HUES64 (cell line): ENCODE results near the gene FBP2.
"Not testable (repeated sequence)": the region's sequence is repeated elsewhere in the genome, so short reads cannot be mapped to it uniquely, and the experiment has no call there.

Source experiments
- H3K27ac ChIP-seq: 2 replicates; pipeline ENCODE4 v1.7.0; 2013; ENCODE audit warnings: low read depth, low read length, inconsistent platforms
- H3K27me3 ChIP-seq: 2 replicates; pipeline ENCODE4 v1.6.1; 2013; ENCODE audit warnings: mild to moderate bottlenecking, low read length; ENCODE audit not compliant: insufficient read depth
- H3K36me3 ChIP-seq: 2 replicates; pipeline ENCODE4 v1.6.1; 2013; ENCODE audit warnings: mild to moderate bottlenecking, low read length; ENCODE audit not compliant: insufficient read depth
- H3K4me1 ChIP-seq: 2 replicates; pipeline ENCODE4 v1.6.1; 2013; ENCODE audit warnings: mild to moderate bottlenecking, low read length, moderate library complexity; ENCODE audit not compliant: insufficient read depth
- H3K4me3 ChIP-seq: 2 replicates; pipeline ENCODE4 v1.5.1; 2013; ENCODE audit warnings: mild to moderate bottlenecking, low read length, moderate library complexity
- H3K9ac ChIP-seq: 2 replicates; pipeline ENCODE4 v1.6.1; 2013; ENCODE audit warnings: mild to moderate bottlenecking, low read depth, low read length
- H3K9me3 ChIP-seq: 2 replicates; pipeline ENCODE4 v1.6.1; 2013; ENCODE audit warnings: low read depth, low read length; ENCODE audit not compliant: insufficient read depth
- WGBS: fragments of 150-250, 120-280 bp; methylation state at CpG from one replicate; pipeline ENCODE4 v1.1.7; 2013; ENCODE audit warnings: missing lambda C conversion rate; 5-methylcytosine and 5-hydroxymethylcytosine counted together

The FBP2 gene

DNA sequence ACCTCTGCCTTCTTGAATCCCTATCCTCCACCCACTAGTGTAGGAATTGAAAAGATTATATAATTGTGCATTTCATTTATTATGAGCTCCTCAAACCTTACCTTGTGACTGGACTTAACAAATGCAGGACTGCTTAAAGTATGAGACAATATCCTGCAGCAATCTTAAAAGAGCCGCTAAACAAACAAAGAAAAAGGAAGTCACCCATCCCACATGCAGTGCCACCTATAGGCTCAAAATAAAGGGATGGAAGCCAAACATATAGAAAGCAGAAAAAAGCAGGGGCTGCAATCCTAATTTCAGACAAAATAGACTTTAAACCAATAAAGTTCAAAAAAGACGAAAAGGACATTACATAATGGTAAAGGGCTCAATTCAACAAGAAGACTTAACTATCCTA, 30.1 kb downstream of the FBP2 start:
- 97% methylated on average over 2 of the region's 2 CpGs for WGBS
- Histone ChIP-seq H3K27me3 (no peaks in the 10 kb centered on the region), H3K9ac (no peak overlapping the region), H3K27ac (no peak overlapping the region), H3K4me3 (no peak overlapping the region), H3K4me1 (no peaks in the 10 kb centered on the region), H3K9me3 (no peaks in the 10 kb centered on the region), H3K36me3 (peaks cover 16% of the 10 kb centered on the region)

DNA sequence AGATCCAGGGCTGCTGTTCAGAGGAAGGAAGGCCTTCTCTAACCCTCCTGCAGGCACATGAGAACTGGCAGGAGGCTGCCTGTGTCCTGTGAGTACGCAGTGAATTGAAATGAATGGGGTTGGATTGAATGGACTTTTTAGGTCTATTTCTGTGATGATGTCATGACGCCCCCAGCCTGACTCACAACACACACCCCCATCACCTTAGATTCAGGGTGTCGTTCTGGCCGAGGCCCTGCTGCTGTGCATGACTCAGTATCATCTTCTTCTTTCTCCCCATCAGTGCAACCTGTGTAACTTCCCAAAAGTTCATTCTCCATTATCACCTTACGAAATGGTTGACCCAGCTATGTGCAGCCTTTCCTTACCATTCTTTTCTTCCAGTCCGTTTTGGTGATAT, 33.4 kb downstream of the FBP2 start:
- no peak overlapping the region for H3K27ac ChIP-seq
- no peak overlapping the region for H3K4me3 ChIP-seq
- 96% methylated on average over 4 of the region's 6 CpGs for WGBS
- H3K9ac ChIP-seq, result no peak overlapping the region
- H3K9me3 ChIP-seq, result no peaks in the 10 kb centered on the region
- no peaks in the 10 kb centered on the region for H3K27me3 ChIP-seq
- H3K36me3 ChIP-seq, result peaks cover 14% of the 10 kb centered on the region
- no peaks in the 10 kb centered on the region for H3K4me1 ChIP-seq

DNA sequence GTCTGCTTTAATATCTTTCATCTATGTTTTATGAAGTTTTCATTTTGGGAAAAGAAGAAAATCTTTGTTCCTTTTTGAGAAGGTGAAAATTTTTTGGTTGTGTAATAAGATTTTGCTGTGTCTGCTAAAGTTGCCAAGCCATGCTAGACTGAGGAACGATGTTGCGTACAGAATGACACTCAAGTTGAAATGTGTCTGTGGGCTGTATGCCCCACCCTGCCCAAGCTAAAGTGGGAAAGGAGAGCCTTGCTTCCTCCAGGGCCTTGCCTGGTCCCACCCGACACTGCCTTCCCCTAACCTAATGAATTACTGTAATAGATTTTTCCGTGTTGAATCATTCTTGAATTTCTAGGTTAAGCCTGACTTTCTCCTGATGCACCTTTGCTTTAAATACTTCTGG, 36.2 kb downstream of the FBP2 start:
- H3K27ac ChIP-seq, result no peak overlapping the region
- no peak overlapping the region for H3K9ac ChIP-seq
- H3K36me3 ChIP-seq, result peaks cover 10% of the 10 kb centered on the region
- H3K9me3 ChIP-seq, result no peaks in the 10 kb centered on the region
- peaks cover 3% of the 10 kb centered on the region; the same call in 1 of the 2 replicates for H3K4me1 ChIP-seq
- no peak overlapping the region for H3K4me3 ChIP-seq
- H3K27me3 ChIP-seq, result no peaks in the 10 kb centered on the region
- WGBS, result 93% methylated on average over 4 of the region's 4 CpGs

DNA sequence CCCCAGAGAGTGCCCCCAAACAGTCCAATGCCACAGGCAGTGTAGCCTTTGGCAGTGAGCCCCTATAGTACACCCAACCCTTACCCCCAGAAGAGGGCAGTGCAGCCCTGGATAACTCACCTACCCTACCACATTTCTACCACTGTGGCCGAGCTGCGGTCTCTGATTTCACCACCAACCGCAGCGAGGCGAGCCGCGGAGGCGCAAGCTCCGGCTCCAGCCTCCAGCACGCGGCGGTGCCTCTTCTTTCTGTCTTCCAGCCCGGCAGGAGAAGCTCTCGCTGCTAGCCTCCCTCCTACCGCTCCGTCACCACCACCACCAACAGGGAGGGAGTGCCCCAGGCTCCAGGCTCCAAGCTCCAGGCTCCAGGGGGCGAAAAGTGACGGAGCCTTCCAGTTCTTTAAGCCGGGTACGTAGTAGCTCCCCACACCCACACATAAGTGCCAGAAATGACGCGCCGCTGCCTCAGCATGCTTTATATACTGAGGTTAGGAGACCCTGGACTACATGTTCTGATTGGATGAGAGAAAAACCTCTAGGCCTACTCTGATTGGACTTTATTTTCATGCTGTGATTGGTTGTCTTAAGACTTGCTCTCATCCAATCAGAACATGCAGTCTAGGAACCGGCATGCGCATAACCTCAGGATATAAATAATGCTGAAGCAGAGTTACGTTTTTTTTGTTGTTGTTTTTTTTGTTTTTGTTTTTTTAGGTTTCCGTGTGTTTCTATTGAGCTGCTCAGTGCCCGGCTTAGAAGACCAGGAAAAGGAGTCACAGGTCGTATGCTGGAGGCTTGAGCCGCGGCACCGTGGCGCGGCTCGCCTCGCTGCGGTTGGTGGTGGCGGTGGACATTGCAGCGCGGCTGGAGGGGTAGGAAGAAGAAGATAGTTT, 38.9 kb downstream of the FBP2 start, which contains the start of gene PCAT7:
Gene PCAT7, plus strand, starts transcription at position 645 of the 893 bp plus-strand sequence.
- WGBS, result 9% methylated on average over 40 of the region's 40 CpGs
- Histone ChIP-seq H3K9me3 (peaks cover 8% of the 10 kb centered on the region; the same call in 1 of the 2 replicates), H3K27me3 (no peaks in the 10 kb centered on the region), H3K9ac (peak within 1 kb of the TSS; percentile 89), H3K27ac (peak within 1 kb of the TSS; percentile 89), H3K36me3 (peaks cover 4% of the 10 kb centered on the region), H3K4me1 (peaks cover 3% of the 10 kb centered on the region; the same call in 1 of the 2 replicates), H3K4me3 (peak within 1 kb of the TSS; percentile 78)

DNA sequence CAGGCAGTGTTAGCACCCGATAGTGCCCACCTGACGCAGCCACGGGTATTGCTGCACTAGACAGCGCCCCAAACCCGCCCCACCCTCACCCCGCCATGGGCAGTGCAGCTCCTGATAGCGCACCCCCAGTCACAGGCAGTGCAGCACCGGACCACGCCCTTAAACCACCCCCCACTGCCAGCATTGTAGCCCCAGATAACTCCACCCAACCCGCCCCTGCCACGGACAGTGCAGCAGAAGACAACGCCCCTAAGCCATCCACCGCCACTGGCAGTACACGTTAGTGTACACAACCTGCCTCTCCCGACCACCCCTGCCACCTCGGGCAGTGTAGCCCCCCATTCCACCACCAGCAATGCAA, 39.6 kb downstream of the FBP2 start:
- H3K9ac ChIP-seq, result no peak overlapping the region
- 27% methylated on average over 16 of the region's 16 CpGs for WGBS
- H3K27me3 ChIP-seq, result no peaks in the 10 kb centered on the region
- peaks cover 8% of the 10 kb centered on the region; the same call in 1 of the 2 replicates for H3K9me3 ChIP-seq
- H3K4me1 ChIP-seq, result peaks cover 3% of the 10 kb centered on the region; the same call in 1 of the 2 replicates
- H3K36me3 ChIP-seq, result no peaks in the 10 kb centered on the region; the same call in 1 of the 2 replicates
- H3K27ac ChIP-seq, result no peak overlapping the region
- H3K4me3 ChIP-seq, result peak overlapping the region; percentile 78

DNA sequence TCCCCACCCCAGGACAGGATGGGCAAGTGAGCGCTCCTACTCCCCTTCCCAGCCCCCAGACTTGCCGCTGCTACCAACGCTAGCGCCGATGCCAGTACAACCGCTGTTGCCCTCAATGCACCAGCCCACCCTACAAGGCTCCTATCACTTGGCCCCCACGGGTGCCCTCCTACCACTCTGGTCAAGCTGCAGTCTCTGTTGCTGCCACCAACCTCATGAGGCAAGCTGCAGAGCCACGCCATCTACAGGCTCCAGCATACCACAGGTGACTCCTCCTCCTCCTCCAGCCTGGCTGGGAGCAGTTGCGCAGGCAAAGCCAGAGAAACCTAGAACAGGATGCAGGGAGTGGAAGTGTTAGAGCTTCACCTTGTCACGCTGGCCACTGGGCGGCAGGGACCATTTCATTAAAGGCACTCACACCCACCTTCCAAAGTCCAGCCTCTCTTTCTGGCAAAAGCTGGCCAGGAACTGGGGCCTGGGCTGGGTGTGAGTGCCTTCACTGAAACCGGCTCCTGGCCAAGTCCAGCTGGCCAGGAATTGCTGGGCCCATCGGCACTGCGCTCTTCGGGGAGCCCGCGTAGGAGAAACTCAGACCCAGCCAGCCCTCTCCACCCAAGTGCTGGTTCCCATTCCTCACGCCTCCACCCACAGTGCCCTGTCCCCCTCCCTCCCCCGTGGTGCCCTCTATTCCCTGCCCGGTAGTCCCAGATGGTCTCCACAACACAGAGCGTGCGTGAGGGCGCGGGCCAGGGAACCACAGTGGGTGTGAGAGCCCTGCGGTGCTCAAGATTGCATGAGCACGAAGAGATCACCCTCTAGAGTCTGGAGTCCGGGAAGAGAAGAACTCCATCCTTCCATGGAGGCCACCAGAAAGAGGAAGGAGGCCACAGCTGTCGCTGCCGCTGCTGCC, 40.3 kb downstream of the FBP2 start:
- Histone ChIP-seq H3K9ac (no peak overlapping the region), H3K27ac (no peak overlapping the region), H3K9me3 (peaks cover 8% of the 10 kb centered on the region; the same call in 1 of the 2 replicates)

DNA sequence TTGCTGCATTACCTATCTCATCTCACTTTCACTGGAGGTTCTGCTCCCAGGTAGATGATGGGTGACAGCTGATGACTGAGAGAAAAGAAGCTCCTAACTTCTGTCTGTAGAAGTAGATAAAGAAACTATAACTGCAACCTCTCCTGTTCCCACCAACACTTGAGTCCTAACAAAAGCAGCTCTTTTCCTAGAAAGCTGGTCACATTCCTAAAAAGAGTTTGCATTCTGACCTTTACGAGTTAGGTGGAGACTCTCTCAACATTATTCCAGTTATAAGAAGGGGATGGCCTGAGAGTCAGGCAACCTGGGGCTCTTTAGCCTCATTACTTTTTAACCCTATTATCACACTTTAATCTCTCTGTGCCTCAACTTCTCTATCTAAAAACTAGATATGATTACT, 47.7 kb downstream of the FBP2 start:
- no peaks in the 10 kb centered on the region for H3K27me3 ChIP-seq
- 70% methylated on average over 1 of the region's 1 CpG for WGBS
- no peaks in the 10 kb centered on the region for H3K4me1 ChIP-seq
- H3K27ac ChIP-seq, result no peak overlapping the region
- no peak overlapping the region for H3K9ac ChIP-seq
- no peaks in the 10 kb centered on the region; the same call in 1 of the 2 replicates for H3K36me3 ChIP-seq
- H3K4me3 ChIP-seq, result no peak overlapping the region
- peaks cover 6% of the 10 kb centered on the region; the same call in 1 of the 2 replicates for H3K9me3 ChIP-seq

More for the DNA sequence above, 40.3 kb downstream of the FBP2 start:
- no peak overlapping the region for H3K4me3 ChIP-seq
- H3K36me3 ChIP-seq, result no peaks in the 10 kb centered on the region; the same call in 1 of the 2 replicates
- peaks cover 3% of the 10 kb centered on the region; the same call in 1 of the 2 replicates for H3K4me1 ChIP-seq
- H3K27me3 ChIP-seq, result no peaks in the 10 kb centered on the region
- 86% methylated on average over 29 of the region's 29 CpGs for WGBS

DNA sequence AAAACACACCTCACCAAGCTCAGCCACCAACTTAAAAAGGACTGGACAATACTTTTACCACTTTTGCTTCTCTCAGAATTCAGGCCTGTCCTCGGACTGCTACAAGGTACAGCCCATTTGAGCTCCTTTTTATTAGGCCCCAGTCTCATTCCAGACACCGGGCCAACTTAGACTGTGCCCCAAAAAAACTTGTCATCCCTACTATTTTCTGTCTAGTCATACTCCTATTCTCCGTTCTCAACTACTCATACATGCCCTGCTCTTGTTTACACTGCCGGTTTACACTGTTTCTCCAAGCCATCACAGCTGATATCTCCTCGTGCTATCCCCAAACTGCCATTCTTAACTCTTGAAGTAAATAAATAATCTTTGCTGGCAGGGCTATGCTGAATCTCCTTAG, 49.3 kb downstream of the FBP2 start:
- WGBS, result 90% methylated on average over 1 of the region's 5 CpGs
- not testable (repeated sequence) for H3K27me3 ChIP-seq, H3K36me3 ChIP-seq

DNA sequence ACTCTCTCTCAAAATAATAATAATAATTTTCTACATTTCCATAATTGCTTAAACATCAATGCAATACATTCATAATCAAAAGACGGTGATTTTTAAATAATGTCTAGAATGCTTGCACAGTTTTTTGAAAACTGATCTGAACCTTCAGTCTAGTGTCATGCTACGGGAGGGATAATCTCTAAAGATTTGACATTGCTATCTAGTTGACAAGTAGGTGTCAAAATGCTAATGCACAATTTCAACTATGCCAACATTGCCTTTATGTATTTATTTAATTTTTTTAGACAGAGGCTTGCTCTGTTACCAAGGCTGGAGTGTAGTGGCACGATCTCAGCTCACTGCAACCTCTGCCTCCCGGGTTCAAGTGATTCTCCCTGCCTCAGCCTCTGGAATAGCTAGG, 54.7 kb downstream of the FBP2 start:
- WGBS, result 94% methylated on average over 4 of the region's 4 CpGs
- Histone ChIP-seq H3K36me3 (no peaks in the 10 kb centered on the region), H3K4me1 (no peaks in the 10 kb centered on the region), H3K9ac (no peak overlapping the region), H3K27ac (no peak overlapping the region), H3K9me3 (no peaks in the 10 kb centered on the region), H3K4me3 (no peak overlapping the region), H3K27me3 (no peaks in the 10 kb centered on the region)

More for the DNA sequence above, 49.3 kb downstream of the FBP2 start:
- not testable (repeated sequence) for H3K9ac ChIP-seq, H3K9me3 ChIP-seq, H3K4me3 ChIP-seq, H3K27ac ChIP-seq, H3K4me1 ChIP-seq

DNA sequence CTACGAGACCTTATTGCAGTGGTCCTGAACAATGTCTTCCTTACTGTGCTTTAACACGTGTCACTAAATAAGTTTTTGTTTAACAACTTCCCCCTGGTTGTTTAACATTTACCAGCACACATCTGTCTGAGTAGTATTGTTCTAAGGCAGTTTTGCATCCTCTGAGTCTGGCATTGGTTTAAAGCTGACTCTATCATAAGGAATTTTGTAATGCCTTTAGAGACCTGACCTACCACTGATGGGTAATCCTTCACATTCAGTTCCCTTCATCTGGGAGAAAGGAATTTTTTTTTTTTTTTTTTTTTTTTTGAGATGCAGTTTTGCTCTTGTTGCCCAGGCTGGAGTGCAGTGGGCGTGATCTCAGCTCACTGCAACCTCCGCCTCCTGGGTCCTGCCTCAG, 58.7 kb downstream of the FBP2 start:
- Histone ChIP-seq H3K36me3 (no peaks in the 10 kb centered on the region), H3K27ac (no peak overlapping the region), H3K4me1 (no peaks in the 10 kb centered on the region), H3K9me3 (no peaks in the 10 kb centered on the region), H3K4me3 (no peak overlapping the region), H3K27me3 (no peaks in the 10 kb centered on the region), H3K9ac (no peak overlapping the region)
- 94% methylated on average over 4 of the region's 4 CpGs for WGBS

DNA sequence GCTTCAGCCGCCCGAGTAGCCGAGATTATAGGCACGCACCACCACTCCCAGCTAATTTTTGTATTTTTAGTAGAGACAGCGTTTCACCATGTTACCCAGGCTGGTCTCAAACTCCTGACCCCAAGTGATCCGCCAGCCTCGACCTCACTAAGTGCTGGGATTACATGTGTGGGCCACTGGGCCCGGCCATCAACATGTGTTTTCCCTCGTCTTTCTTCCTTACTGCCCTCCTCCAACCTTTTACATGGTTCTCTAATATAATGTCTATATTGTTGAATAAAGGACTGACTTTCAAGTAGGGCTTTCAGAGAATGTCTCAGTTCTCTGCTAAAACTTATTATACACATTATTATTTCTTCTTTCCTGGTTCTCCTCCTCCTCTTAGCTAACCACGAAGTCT, 60.0 kb downstream of the FBP2 start:
- Histone ChIP-seq H3K9ac (no peak overlapping the region), H3K36me3 (no peaks in the 10 kb centered on the region), H3K4me3 (no peak overlapping the region), H3K4me1 (no peaks in the 10 kb centered on the region), H3K27me3 (no peaks in the 10 kb centered on the region), H3K9me3 (no peaks in the 10 kb centered on the region), H3K27ac (no peak overlapping the region)
- WGBS, result 94% methylated on average over 9 of the region's 10 CpGs
